Brain pericyte (primary cell): ENCODE data around the gene PTPRN.
"Not testable (repeated sequence)": the region's sequence is repeated elsewhere in the genome, so short reads cannot be mapped to it uniquely, and the experiment has no call there.

Experiments used
- DNase-seq: peaks from one replicate; pipeline ENCODE4 v3.0.0-alpha.2; 2012; ENCODE audit warnings: low read depth, low spot score

Gene PTPRN

GRCh38 chr2:219309278-219309677 lies at the start of gene PTPRN:
PTPRN (minus strand) TSS chr2:219309401; CDS start chr2:219309332, 69 bp downstream.
- no peak for DNase-seq

GRCh38 chr2:219358170-219359075 lies 49.2 kb upstream of the PTPRN start:
- DNase-seq, result no peak

- no peak for DNase-seq
These were observed 47.6 kb upstream of the PTPRN start for GRCh38 chr2:219356834-219357233.

GRCh38 chr2:219354582-219354981 lies 45.4 kb upstream of the PTPRN start:
- no peak for DNase-seq

GRCh38 chr2:219353129-219353528 lies 43.9 kb upstream of the PTPRN start:
- no peak for DNase-seq

GRCh38 chr2:219352448-219353023 lies 43.3 kb upstream of the PTPRN start:
- no peak for DNase-seq

- DNase-seq, result no peak
These were observed 41.6 kb upstream of the PTPRN start for GRCh38 chr2:219350710-219351221.

GRCh38 chr2:219350215-219350614 lies 41.0 kb upstream of the PTPRN start:
- no peak for DNase-seq

GRCh38 chr2:219344751-219345430 lies 35.7 kb upstream of the PTPRN start:
- DNase-seq, result no peak

- no peak for DNase-seq
These were observed 26.2 kb upstream of the PTPRN start for GRCh38 chr2:219335373-219335786.

- DNase-seq, result no peak
These were observed 24.9 kb upstream of the PTPRN start for GRCh38 chr2:219334076-219334475.

- DNase-seq, result no peak
These were observed 23.3 kb upstream of the PTPRN start, which contains the start of gene RESP18 for GRCh38 chr2:219332542-219332941. RESP18 (minus strand) TSS chr2:219332744.

- DNase-seq, result no peak
These were observed 22.5 kb upstream of the PTPRN start for GRCh38 chr2:219331560-219332213.

GRCh38 chr2:219327719-219328118 lies 18.5 kb upstream of the PTPRN start:
- no peak for DNase-seq

GRCh38 chr2:219325657-219326315 lies 16.6 kb upstream of the PTPRN start:
- no peak for DNase-seq

- no peak for DNase-seq
These were observed 15.9 kb upstream of the PTPRN start for GRCh38 chr2:219325136-219325535.

GRCh38 chr2:219323434-219323833 lies 14.2 kb upstream of the PTPRN start:
- DNase-seq, result no peak

GRCh38 chr2:219314804-219315468 lies 5.7 kb upstream of the PTPRN start:
- no peak for DNase-seq

- not testable (repeated sequence) for DNase-seq
These were observed 3.6 kb upstream of the PTPRN start for GRCh38 chr2:219312683-219313263.
